Stimulated activated naive CD8-positive, alpha-beta T cell treated with anti-CD3 and anti-CD28 coated beads, Interleukin-15, amount 100 ng/mL, for 72 hours (primary cell): ENCODE measurements around the gene FGF4.

Source experiments
- ATAC-seq: fragments of 150-1000 bp; cut with Tn5 transposase; 2 replicates; pipeline ENCODE4 v1.10.0; 2021; ENCODE audit warnings: mild to moderate bottlenecking, moderate library complexity
- DNase-seq, 2 donors: peaks; one replicate each; pipeline ENCODE4 v3.0.0; 2021 to 2022
- H3K27ac Mint-ChIP-seq, 2 donors: one replicate each; pipeline ENCODE4 v1.8.0; 2022; ENCODE audit warnings: mild to moderate bottlenecking in 2 of 2, mixed read lengths in 2 of 2, moderate library complexity in 2 of 2
- H3K27me3 Mint-ChIP-seq: one replicate; pipeline ENCODE4 v1.8.0; 2022; ENCODE audit warnings: mixed read lengths
- H3K4me1 Mint-ChIP-seq: one replicate; pipeline ENCODE4 v1.8.0; 2022; ENCODE audit warnings: mild to moderate bottlenecking, mixed read lengths
- H3K4me3 Mint-ChIP-seq, 2 donors: one replicate each; pipeline ENCODE4 v1.8.0; 2022; ENCODE audit warnings: mild to moderate bottlenecking in 2 of 2, mixed read lengths in 2 of 2, moderate library complexity in 1 of 2
- H3K9me3 Mint-ChIP-seq, 2 donors: one replicate each; pipeline ENCODE4 v1.8.0; 2022; ENCODE audit warnings: mixed read lengths in 2 of 2

The FGF4 gene

GRCh38 chr11:69775163-69775755, at the start of gene FGF4:
TSS of gene FGF4 (minus strand) at chr11:69775341. CDS start at chr11:69775084, 257 bp downstream.
- Mint-ChIP-seq H3K4me1 (no peaks in the 10 kb centered on the region), H3K4me3 (no peak within 1 kb of the TSS), H3K27ac (no peak within 1 kb of the TSS), H3K9me3 (no peaks in the 10 kb centered on the region), H3K27me3 (peaks cover 60% of the 10 kb centered on the region)
- DNase-seq, result no peak
- no peak for ATAC-seq

- ATAC-seq (no peak), DNase-seq (no peak)
- Mint-ChIP-seq H3K9me3 (no peaks in the 10 kb centered on the region), H3K4me1 (no peaks in the 10 kb centered on the region), H3K27me3 (peaks cover 70% of the 10 kb centered on the region), H3K4me3 (no peak overlapping the region), H3K27ac (peak overlapping the region in 1 of 2 donors; percentile 90)
These were observed 48.6 kb upstream of the FGF4 start for GRCh38 chr11:69823641-69824265.

GRCh38 chr11:69822676-69823494, 47.7 kb upstream of the FGF4 start:
- Mint-ChIP-seq H3K27me3 (peaks cover 66% of the 10 kb centered on the region), H3K9me3 (no peaks in the 10 kb centered on the region), H3K4me3 (no peak overlapping the region), H3K27ac (no peak overlapping the region), H3K4me1 (no peaks in the 10 kb centered on the region)
- DNase-seq (no peak), ATAC-seq (no peak)

- H3K4me3 Mint-ChIP-seq, result no peak overlapping the region
- ATAC-seq, result no peak
- no peaks in the 10 kb centered on the region for H3K4me1 Mint-ChIP-seq
- no peaks in the 10 kb centered on the region for H3K9me3 Mint-ChIP-seq
- H3K27me3 Mint-ChIP-seq, result peaks cover 75% of the 10 kb centered on the region
- no peak overlapping the region for H3K27ac Mint-ChIP-seq
- DNase-seq, result no peak
These were observed 46.4 kb upstream of the FGF4 start for GRCh38 chr11:69821511-69822040.

- no peaks in the 10 kb centered on the region for H3K9me3 Mint-ChIP-seq
- no peaks in the 10 kb centered on the region for H3K4me1 Mint-ChIP-seq
- DNase-seq (no peak), ATAC-seq (no peak)
- no peak overlapping the region for H3K27ac Mint-ChIP-seq
- H3K4me3 Mint-ChIP-seq, result no peak overlapping the region
- peaks cover 75% of the 10 kb centered on the region for H3K27me3 Mint-ChIP-seq
These were observed 45.3 kb upstream of the FGF4 start for GRCh38 chr11:69820441-69820840.

GRCh38 chr11:69819541-69820070, 44.5 kb upstream of the FGF4 start:
- H3K27ac Mint-ChIP-seq, result no peak overlapping the region
- ATAC-seq (no peak), DNase-seq (no peak)
- H3K4me3 Mint-ChIP-seq, result no peak overlapping the region
- no peaks in the 10 kb centered on the region for H3K4me1 Mint-ChIP-seq
- H3K27me3 Mint-ChIP-seq, result peaks cover 80% of the 10 kb centered on the region
- H3K9me3 Mint-ChIP-seq, result no peaks in the 10 kb centered on the region

- ATAC-seq (no peak), DNase-seq (no peak)
- Mint-ChIP-seq H3K4me1 (no peaks in the 10 kb centered on the region), H3K27me3 (peaks cover 81% of the 10 kb centered on the region), H3K9me3 (no peaks in the 10 kb centered on the region), H3K4me3 (no peak within 1 kb of the TSS), H3K27ac (no peak within 1 kb of the TSS)
These were observed 43.7 kb upstream of the FGF4 start, which contains the start of gene FGF3 for GRCh38 chr11:69818603-69819441. TSS of gene FGF3 (minus strand) at chr11:69819416. CDS start at chr11:69818933, 483 bp downstream.

- H3K27me3 Mint-ChIP-seq, result peaks cover 81% of the 10 kb centered on the region
- H3K9me3 Mint-ChIP-seq, result no peaks in the 10 kb centered on the region
- no peak overlapping the region for H3K4me3 Mint-ChIP-seq
- ATAC-seq, result no peak
- H3K4me1 Mint-ChIP-seq, result no peaks in the 10 kb centered on the region
- no peak for DNase-seq
- no peak overlapping the region for H3K27ac Mint-ChIP-seq
These were observed 43.1 kb upstream of the FGF4 start for GRCh38 chr11:69818231-69818602.

- H3K4me3 Mint-ChIP-seq, result no peak overlapping the region
- no peak overlapping the region for H3K27ac Mint-ChIP-seq
- H3K27me3 Mint-ChIP-seq, result peaks cover 81% of the 10 kb centered on the region
- no peaks in the 10 kb centered on the region for H3K4me1 Mint-ChIP-seq
- H3K9me3 Mint-ChIP-seq, result no peaks in the 10 kb centered on the region
- ATAC-seq, result no peak
- no peak for DNase-seq
These were observed 42.4 kb upstream of the FGF4 start for GRCh38 chr11:69817265-69818230.

- Mint-ChIP-seq H3K4me3 (no peak overlapping the region), H3K27me3 (peaks cover 75% of the 10 kb centered on the region), H3K27ac (no peak overlapping the region), H3K9me3 (no peaks in the 10 kb centered on the region), H3K4me1 (no peaks in the 10 kb centered on the region)
- DNase-seq (no peak), ATAC-seq (no peak)
These were observed 41.5 kb upstream of the FGF4 start for GRCh38 chr11:69816671-69817070.

GRCh38 chr11:69815973-69816372, 40.8 kb upstream of the FGF4 start:
- Mint-ChIP-seq H3K9me3 (no peaks in the 10 kb centered on the region), H3K4me3 (no peak overlapping the region), H3K27me3 (peaks cover 75% of the 10 kb centered on the region), H3K4me1 (no peaks in the 10 kb centered on the region), H3K27ac (no peak overlapping the region)
- DNase-seq, result no peak
- no peak for ATAC-seq

- Mint-ChIP-seq H3K4me1 (no peaks in the 10 kb centered on the region), H3K9me3 (no peaks in the 10 kb centered on the region), H3K4me3 (no peak overlapping the region), H3K27me3 (peaks cover 71% of the 10 kb centered on the region), H3K27ac (no peak overlapping the region)
- ATAC-seq (no peak), DNase-seq (no peak)
These were observed 39.8 kb upstream of the FGF4 start for GRCh38 chr11:69814902-69815301.

GRCh38 chr11:69814411-69814810, 39.3 kb upstream of the FGF4 start:
- Mint-ChIP-seq H3K27me3 (peaks cover 71% of the 10 kb centered on the region), H3K4me1 (no peaks in the 10 kb centered on the region), H3K4me3 (no peak overlapping the region), H3K9me3 (no peaks in the 10 kb centered on the region), H3K27ac (no peak overlapping the region)
- DNase-seq (no peak), ATAC-seq (no peak)

GRCh38 chr11:69813839-69814238, 38.7 kb upstream of the FGF4 start:
- Mint-ChIP-seq H3K9me3 (no peaks in the 10 kb centered on the region), H3K4me1 (no peaks in the 10 kb centered on the region), H3K27ac (peak overlapping the region in 1 of 2 donors; percentile 30), H3K27me3 (peaks cover 68% of the 10 kb centered on the region), H3K4me3 (no peak overlapping the region)
- no peak for DNase-seq
- ATAC-seq, result no peak
